Muscle of leg (tissue), 11 donors: ENCODE data around the gene CHMP1A. TPM values are rescaled to one million over a fixed set of nuclear protein-coding genes. Genes with fewer than 3 reads are reported as not detected.

Experiments
- DNase-seq: peaks from one replicate; pipeline ENCODE4 v3.0.0; 2013
- H3K27ac ChIP-seq: one replicate; pipeline ENCODE4 v1.5.1; 2013; ENCODE audit warnings: mild to moderate bottlenecking, low read length, control low read depth
- H3K27me3 ChIP-seq: one replicate; pipeline ENCODE4 v1.6.1; 2013; ENCODE audit warnings: low read length; ENCODE audit not compliant: control insufficient read depth, insufficient read depth
- H3K36me3 ChIP-seq: one replicate; pipeline ENCODE4 v1.6.1; 2013; ENCODE audit warnings: low read length; ENCODE audit not compliant: control insufficient read depth, insufficient read depth
- H3K4me1 ChIP-seq: one replicate; pipeline ENCODE4 v1.6.1; 2013; ENCODE audit warnings: low read length; ENCODE audit not compliant: control insufficient read depth, insufficient read depth
- H3K4me3 ChIP-seq: one replicate; pipeline ENCODE4 v1.5.1; 2013; ENCODE audit warnings: low read length, control low read depth
- H3K9me3 ChIP-seq: replicated peaks from 2 replicates; pipeline ENCODE4 v1.6.1; 2013; ENCODE audit warnings: low read depth, low read length; ENCODE audit not compliant: control insufficient read depth
- WGBS: methylation state at CpG from one replicate; pipeline ENCODE4 v1.1.5; 2013; ENCODE audit warnings: missing lambda C conversion rate; ENCODE audit not compliant: insufficient coverage; 5-methylcytosine and 5-hydroxymethylcytosine counted together
- polyA plus RNA-seq, 8 donors: library from polyadenylated mRNA; unstranded; fragments of 120-200 nt; gene quantifications; one replicate each; pipeline versions ENCODE4 v1.2.1 to v1.2.3, GENCODE V29; 2013; ENCODE audit warnings: inconsistent platforms in 1 of 8, low replicate concordance in 1 of 8; ENCODE audit not compliant: insufficient read length in 8 of 8, insufficient read depth in 1 of 8
- total RNA-seq: library from RNA; stranded (reverse); fragments of 120-200 nt; gene quantifications from one replicate; pipeline ENCODE4 v1.2.4, GENCODE V29; 2013

The CHMP1A gene
- total and polyA plus RNA-seq, 9 donors: 38.9 to 57.8 (median 52.0) TPM

DNA sequence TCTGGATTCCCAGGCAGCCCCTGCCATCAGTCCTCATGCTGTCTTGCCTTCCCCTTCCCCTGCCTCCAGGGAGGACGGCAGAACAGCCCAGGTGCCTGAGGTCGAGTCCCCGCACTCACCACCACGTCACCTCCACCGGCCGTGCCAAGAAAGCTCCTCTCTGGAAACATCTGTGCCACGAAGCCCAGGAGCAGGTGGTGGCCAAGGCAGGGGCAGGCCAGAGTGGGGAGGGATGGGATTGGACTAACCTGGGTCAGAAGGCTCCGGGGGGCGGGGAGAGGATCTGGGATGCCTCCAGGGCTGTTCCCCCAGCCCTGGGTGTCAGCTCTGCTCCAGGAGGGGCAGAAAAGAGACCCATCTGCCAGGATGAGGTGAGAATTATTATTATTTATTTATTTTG lies 51.5 kb downstream of the CHMP1A start:
- no peaks in the 10 kb centered on the region for H3K9me3 ChIP-seq
- H3K36me3 ChIP-seq: no peaks in the 10 kb centered on the region
- H3K27me3 ChIP-seq: peaks cover 9% of the 10 kb centered on the region
- DNase-seq: no peak
- H3K27ac ChIP-seq: no peak overlapping the region
- WGBS: 54% methylated on average over 4 of the region's 9 CpGs
- peaks cover 8% of the 10 kb centered on the region for H3K4me1 ChIP-seq
- no peak overlapping the region for H3K4me3 ChIP-seq

DNA sequence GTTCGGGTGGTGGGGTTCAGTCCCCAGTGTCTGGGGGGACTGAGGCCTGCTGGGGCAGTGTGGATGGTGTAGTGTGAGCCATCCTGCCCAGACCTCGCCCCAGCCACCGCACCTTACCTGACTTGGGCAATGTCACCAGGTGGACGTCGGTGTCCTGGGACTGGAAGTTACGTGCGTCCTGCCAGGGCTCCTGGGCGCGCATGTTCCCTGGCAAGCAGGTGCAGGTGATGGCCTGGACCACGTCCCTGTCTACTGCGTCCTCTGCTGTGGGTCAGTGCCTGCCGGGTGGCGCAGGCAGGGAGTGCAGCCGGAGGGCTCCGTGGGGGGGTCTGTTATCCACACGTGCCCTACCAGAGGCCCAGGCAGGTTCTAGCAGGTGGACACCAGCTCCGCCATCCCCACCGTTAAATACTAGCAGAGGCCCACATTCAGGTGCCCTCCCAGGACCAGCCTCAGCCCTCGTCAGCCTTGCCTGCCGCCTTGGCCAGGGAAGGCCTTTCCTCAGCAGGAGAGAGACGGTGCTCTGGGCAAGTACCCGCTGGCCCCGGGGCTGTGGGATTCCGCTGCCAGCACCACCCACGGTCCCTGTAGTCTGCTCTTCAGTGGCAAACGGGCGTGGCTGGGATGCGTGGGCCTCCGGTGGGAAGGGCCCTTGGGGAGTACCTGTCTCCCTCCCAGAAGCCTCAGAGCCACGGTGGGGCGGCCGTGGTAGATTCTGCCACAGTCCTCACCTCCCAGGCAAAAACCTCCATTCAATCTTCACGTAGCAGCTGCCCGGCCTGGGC lies 52.1 kb downstream of the CHMP1A start:
- H3K9me3 ChIP-seq: no peaks in the 10 kb centered on the region
- H3K27me3 ChIP-seq: peaks cover 9% of the 10 kb centered on the region
- no peak overlapping the region for H3K4me3 ChIP-seq
- DNase-seq: no peak
- peaks cover 8% of the 10 kb centered on the region for H3K4me1 ChIP-seq
- no peak overlapping the region for H3K27ac ChIP-seq
- H3K36me3 ChIP-seq: no peaks in the 10 kb centered on the region
- 88% methylated on average over 29 of the region's 34 CpGs for WGBS

DNA sequence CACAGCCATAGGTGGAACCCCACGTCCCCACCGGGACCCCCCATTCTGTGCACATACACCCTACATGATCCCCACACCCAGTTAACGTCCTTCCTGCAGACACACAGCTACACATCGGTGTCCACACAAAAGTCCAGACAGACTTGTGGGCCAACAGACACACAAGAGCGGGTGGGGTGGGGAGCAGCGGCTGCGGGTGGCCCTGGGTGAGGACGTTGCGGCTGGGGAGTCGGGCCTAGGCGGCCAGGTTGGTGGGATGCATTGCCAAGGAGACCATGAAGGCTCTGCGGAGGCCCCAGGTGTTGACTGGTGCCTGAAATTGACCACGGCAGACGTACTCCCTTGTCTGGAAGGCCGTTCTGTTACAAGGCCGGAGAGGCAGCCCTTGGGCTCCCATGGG lies 52.7 kb downstream of the CHMP1A start:
- no peak for DNase-seq

DNA sequence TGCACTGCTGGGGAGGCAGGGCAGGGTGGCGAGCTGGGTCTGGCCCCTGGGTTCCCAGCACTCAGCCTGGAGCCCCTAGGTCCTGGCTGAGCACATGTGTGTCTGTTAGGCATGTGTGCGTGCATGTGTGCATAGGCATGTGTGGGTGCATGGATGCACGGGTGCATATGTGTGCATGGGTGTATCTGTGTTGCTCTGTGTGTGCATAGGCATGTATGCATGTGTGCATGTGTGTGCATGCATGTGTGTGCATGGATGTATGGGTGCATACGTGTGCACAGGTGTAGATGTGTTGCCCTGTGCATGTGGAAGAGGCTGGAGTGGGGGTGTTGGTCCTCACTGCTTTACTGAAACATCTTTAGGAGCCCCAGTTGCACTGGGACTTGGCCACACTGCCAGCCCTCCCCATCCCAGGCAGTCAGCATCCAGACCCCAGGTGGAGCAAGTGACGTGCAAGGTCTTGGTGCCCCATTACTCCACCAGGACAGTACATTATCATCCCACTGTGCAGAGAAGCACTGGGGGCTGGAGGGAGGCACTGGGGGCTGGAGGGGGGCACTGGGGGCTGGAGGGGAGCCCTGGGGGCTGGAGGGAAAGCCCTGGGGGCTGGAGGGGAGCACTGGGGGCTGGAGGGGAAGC lies 54.4 kb downstream of the CHMP1A start:
- no peaks in the 10 kb centered on the region for H3K9me3 ChIP-seq
- no peak overlapping the region for H3K27ac ChIP-seq
- peaks cover 5% of the 10 kb centered on the region for H3K27me3 ChIP-seq
- no peak overlapping the region for H3K4me3 ChIP-seq
- DNase-seq: no peak
- H3K36me3 ChIP-seq: no peaks in the 10 kb centered on the region
- peaks cover 8% of the 10 kb centered on the region for H3K4me1 ChIP-seq
- WGBS: 58% methylated on average over 3 of the region's 5 CpGs

More for the DNA sequence above, 52.7 kb downstream of the CHMP1A start:
- H3K36me3 ChIP-seq: no peaks in the 10 kb centered on the region
- no peak overlapping the region for H3K4me3 ChIP-seq
- peaks cover 8% of the 10 kb centered on the region for H3K4me1 ChIP-seq
- no peaks in the 10 kb centered on the region for H3K9me3 ChIP-seq
- WGBS: 71% methylated on average over 14 of the region's 16 CpGs
- peaks cover 9% of the 10 kb centered on the region for H3K27me3 ChIP-seq
- no peak overlapping the region for H3K27ac ChIP-seq

DNA sequence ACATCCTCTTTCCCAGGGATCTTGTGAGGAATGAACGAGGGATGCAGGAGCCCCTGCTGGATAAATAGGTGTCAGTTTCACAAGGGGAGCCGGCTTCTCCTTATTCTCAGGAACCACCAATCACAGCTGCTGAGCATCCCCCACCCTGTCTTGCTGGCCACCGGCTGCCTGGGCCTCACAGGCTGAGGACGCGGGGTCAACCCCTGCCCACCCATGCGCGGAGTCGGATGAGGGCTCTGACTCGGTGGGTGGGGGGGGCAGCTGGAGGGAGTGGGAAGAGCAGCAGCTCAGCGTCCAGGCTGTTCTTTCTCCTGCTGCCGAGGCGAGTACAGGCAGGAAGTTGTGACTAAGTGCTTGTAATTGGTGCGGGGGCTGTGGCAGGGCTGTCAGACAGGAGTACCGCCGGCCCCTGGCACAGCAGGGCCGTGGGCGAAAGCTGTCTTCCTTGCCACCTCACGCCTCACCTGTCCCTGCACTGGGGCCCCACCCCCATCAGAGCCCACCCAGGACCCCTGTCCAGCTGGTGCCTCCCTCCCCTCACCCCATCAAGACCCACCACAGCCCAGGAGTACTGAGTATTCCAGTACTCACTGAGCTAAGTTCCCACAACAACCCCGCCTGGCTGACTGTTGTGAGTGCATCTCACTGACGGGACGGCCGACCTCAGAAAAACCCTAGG lies 55.1 kb downstream of the CHMP1A start:
- peaks cover 8% of the 10 kb centered on the region for H3K4me1 ChIP-seq
- H3K36me3 ChIP-seq: no peaks in the 10 kb centered on the region
- no peaks in the 10 kb centered on the region for H3K9me3 ChIP-seq
- no peak overlapping the region for H3K27ac ChIP-seq
- 2% methylated on average over 16 of the region's 22 CpGs for WGBS
- peak; percentile 53 for DNase-seq
- H3K27me3 ChIP-seq: peaks cover 5% of the 10 kb centered on the region
- H3K4me3 ChIP-seq: no peak overlapping the region

DNA sequence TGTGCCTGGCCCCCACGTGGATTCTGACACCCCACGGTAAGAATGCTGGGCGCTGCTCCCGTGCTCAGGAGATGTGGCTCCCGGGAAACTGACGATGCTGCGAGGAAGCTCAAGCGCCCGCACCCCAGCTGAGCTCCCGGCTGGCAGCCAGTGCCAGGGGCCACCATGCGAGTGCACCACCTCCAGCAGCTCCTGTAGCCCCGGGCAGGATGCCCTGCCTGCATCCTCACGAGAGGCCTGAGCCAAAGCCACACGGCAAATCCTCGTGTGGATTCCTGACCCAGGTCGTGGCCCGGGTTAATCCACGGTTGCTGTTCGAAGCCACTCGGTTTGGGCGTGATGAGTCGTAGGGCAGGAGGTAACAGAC lies 55.6 kb downstream of the CHMP1A start:
- Histone ChIP-seq H3K27ac (no peak overlapping the region), H3K36me3 (no peaks in the 10 kb centered on the region), H3K4me1 (peaks cover 8% of the 10 kb centered on the region), H3K4me3 (no peak overlapping the region), H3K27me3 (peaks cover 5% of the 10 kb centered on the region), H3K9me3 (no peaks in the 10 kb centered on the region)
- no peak for DNase-seq
- 59% methylated on average over 18 of the region's 22 CpGs for WGBS

DNA sequence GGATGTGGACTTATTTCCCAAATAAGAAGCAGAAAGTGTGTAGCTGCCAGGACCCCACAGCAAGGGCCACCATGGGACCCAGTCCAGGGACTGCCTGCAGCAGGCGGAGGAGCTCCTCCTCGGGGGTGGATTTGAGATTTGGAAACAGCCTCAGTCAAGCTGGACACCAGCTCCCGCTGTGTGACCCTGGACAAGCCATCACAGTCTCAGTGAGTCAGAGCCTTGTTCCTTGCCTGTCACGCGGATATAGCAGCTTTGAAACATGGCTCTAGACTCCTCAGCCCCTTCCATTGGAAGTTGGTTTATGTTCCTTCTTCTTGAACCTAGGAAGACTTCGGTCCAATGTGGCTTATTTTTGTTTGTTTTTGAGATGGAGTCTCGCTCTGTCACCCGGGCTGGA lies 56.6 kb downstream of the CHMP1A start:
- H3K4me1 ChIP-seq: peaks cover 8% of the 10 kb centered on the region
- no peaks in the 10 kb centered on the region for H3K9me3 ChIP-seq
- no peak for DNase-seq
- no peak overlapping the region for H3K27ac ChIP-seq
- H3K4me3 ChIP-seq: no peak overlapping the region
- WGBS: 46% methylated on average over 4 of the region's 8 CpGs
- H3K36me3 ChIP-seq: no peaks in the 10 kb centered on the region
- peaks cover 5% of the 10 kb centered on the region for H3K27me3 ChIP-seq

DNA sequence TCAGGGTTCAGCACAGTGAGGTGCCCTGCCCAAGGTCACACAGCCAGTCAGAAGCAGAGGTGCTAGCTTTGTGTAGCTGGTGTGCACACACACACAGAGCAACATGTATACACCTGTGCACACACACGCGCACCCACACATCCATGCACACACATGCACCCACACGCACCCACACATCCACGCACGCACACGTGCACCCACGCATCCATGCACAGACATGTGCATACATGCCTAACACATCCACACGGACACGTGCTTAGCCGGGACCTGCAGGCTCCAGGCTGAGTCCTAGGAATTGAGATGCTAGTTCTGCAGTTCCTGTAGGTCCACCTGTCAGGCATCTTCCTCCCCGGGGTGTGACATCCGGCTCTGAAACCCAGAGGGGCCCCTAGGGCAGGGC lies 57.1 kb downstream of the CHMP1A start:
- no peak overlapping the region for H3K27ac ChIP-seq
- H3K27me3 ChIP-seq: peaks cover 5% of the 10 kb centered on the region
- 71% methylated on average over 8 of the region's 12 CpGs for whole genome bisulfite sequencing
- H3K4me1 ChIP-seq: peaks cover 8% of the 10 kb centered on the region
- no peak overlapping the region for H3K4me3 ChIP-seq
- no peaks in the 10 kb centered on the region for H3K9me3 ChIP-seq
- H3K36me3 ChIP-seq: no peaks in the 10 kb centered on the region
- no peak for DNase-seq

DNA sequence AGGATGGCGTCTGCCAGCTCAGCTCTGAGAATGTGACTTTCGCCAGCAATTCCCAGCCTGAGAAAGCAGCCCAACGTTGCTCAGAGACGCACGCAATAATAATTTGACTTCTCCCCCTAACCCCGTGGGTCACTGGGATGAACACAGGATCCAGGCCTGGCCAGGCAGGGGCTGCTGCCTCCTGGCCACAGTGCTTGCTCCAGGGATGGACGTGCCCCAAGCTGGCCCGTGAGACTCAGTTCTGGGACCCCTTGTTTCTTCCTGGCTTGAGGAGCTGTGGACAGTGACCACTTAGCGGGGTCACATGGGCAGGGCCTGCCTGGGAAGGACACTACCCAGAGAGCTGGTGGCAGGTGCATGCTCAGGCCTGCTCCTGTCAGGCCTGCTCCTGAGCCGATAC lies 57.6 kb downstream of the CHMP1A start:
- H3K36me3 ChIP-seq: no peaks in the 10 kb centered on the region
- H3K27ac ChIP-seq: no peak overlapping the region
- H3K9me3 ChIP-seq: no peaks in the 10 kb centered on the region
- H3K4me3 ChIP-seq: no peak overlapping the region
- 66% methylated on average over 10 of the region's 10 CpGs for WGBS
- H3K27me3 ChIP-seq: peaks cover 5% of the 10 kb centered on the region
- DNase-seq: no peak
- H3K4me1 ChIP-seq: peaks cover 8% of the 10 kb centered on the region

DNA sequence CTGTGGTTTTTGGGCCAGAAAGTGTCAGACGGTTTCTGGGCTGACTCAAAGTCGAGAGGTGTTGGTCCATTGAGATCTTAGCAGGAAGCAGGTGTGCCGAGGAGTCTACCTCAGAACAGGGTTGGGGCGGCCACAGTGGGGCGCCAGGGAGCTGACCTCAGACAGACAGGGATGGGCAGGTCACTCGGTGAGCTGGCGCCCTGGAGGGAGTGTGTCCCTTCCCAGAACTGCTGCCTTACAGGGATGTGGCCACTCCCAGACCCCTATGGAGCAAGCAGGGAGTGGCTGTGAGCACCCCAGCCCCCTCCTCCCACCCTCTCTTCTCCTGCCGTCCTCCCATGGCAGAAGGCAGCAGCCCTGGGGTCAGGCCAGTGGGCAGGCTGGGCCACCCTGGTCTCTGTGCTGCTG lies 58.1 kb downstream of the CHMP1A start:
- H3K4me1 ChIP-seq: peaks cover 8% of the 10 kb centered on the region
- H3K9me3 ChIP-seq: no peaks in the 10 kb centered on the region
- H3K4me3 ChIP-seq: no peak overlapping the region
- no peaks in the 10 kb centered on the region for H3K36me3 ChIP-seq
- H3K27me3 ChIP-seq: peaks cover 5% of the 10 kb centered on the region
- no peak for DNase-seq
- no peak overlapping the region for H3K27ac ChIP-seq
- WGBS: 19% methylated on average over 7 of the region's 8 CpGs
